Tibial nerve (tissue), 4 donors: Measurements from ENCODE around the gene RHEX. TPM values are rescaled to one million over a fixed set of nuclear protein-coding genes. Genes with fewer than 3 reads are reported as not detected.

Experiments used
- DNase-seq, 2 donors: peaks; one replicate each; pipeline ENCODE4 v3.0.0-alpha.2; 2019; ENCODE audit warnings: low spot score in 2 of 2
- H3K27ac ChIP-seq, 4 donors: fragments of 200-600 bp; sonication (generic) in 3 of 4; one replicate each; pipeline ENCODE4 v1.5.1; 2017 to 2019; ENCODE audit warnings: mild to moderate bottlenecking in 1 of 4
- H3K27me3 ChIP-seq, 2 donors: fragments of 200-600 bp; sonication (generic) in 1 of 2; one replicate each; pipeline versions ENCODE4 v1.5.1 to v1.6.0; 2017 to 2019
- H3K36me3 ChIP-seq, 3 donors: fragments of 200-600 bp; sonication (generic); one replicate each; pipeline ENCODE4 v1.5.1; 2018 to 2019
- H3K4me1 ChIP-seq, 4 donors: fragments of 200-600 bp; sonication (generic) in 3 of 4; one replicate each; pipeline ENCODE4 v1.5.1; 2017 to 2019
- H3K4me3 ChIP-seq, 4 donors: fragments of 200-600 bp; sonication (generic) in 3 of 4; one replicate each; pipeline ENCODE4 v1.5.1; 2017 to 2019; ENCODE audit warnings: mild to moderate bottlenecking in 1 of 4, moderate library complexity in 1 of 4
- H3K9me3 ChIP-seq, 4 donors: fragments of 200-600 bp; sonication (generic) in 3 of 4; one replicate each; pipeline ENCODE4 v1.5.1; 2017 to 2019
- CTCF ChIP-seq, 5 experiments: fragments of 200-600 bp in 3 of 5; fragments of 450-650 bp in 2 of 5; sonication (generic) in 3 of 5; IDR thresholded peaks; one replicate each; pipeline ENCODE4 v1.5.1; 2016 to 2019; ENCODE audit warnings: antibody characterized with exemption in 5 of 5, mild to moderate bottlenecking in 3 of 5, moderate library complexity in 2 of 5
- EP300 ChIP-seq, 2 donors: sonication (generic); formaldehyde crosslinking; IDR thresholded peaks; one replicate each; pipeline ENCODE4 v1.6.1; 2017; ENCODE audit warnings: antibody characterized with exemption in 2 of 2, mild to moderate bottlenecking in 1 of 2
- POLR2A ChIP-seq, 2 donors: fragments of 450-650 bp; IDR thresholded peaks; one replicate each; pipeline ENCODE4 v1.6.1; 2017; ENCODE audit warnings: antibody characterized with exemption in 2 of 2, mild to moderate bottlenecking in 2 of 2, moderate library complexity in 2 of 2
- WGBS, 2 donors: methylation state at CpG; one replicate each; pipeline ENCODE4 v1.1.5; 2018; 5-methylcytosine and 5-hydroxymethylcytosine counted together
- total RNA-seq, 4 donors: library from RNA; depleted of rRNA; stranded (reverse); fragments of >200 nt; gene quantifications; one replicate each; pipeline ENCODE4 v1.1.0, GENCODE V29; 2016

The RHEX gene
- total RNA-seq, 4 donors from 2014 or later, result 1.2 to 4.8 TPM; not detected in 2

- no peaks in the 10 kb centered on the region for H3K4me1 ChIP-seq
- WGBS, 2 donors, result 78 to 92% methylated on average over 2 of the region's 2 CpGs
- H3K9me3 ChIP-seq, result no peaks in the 10 kb centered on the region
- H3K36me3 ChIP-seq, result no peaks in the 10 kb centered on the region
- TF ChIP-seq CTCF (IDR thresholded peaks at IDR 0.05) (no peak), EP300 (IDR thresholded peaks at IDR 0.05) (no peak)
- DNase-seq, result no peak
- no peak overlapping the region for H3K27ac ChIP-seq
- H3K4me3 ChIP-seq, result no peak overlapping the region
- no peaks in the 10 kb centered on the region for H3K27me3 ChIP-seq
Measured at GRCh38 chr1:206108635-206109034, 55.7 kb downstream of the RHEX start.

GRCh38 chr1:206109718-206110117 is 56.7 kb downstream of the RHEX start:
- TF ChIP-seq POLR2A (IDR thresholded peaks at IDR 0.05) (no peak), EP300 (IDR thresholded peaks at IDR 0.05) (no peak), CTCF (IDR thresholded peaks at IDR 0.05) (no peak)
- no peaks in the 10 kb centered on the region for H3K36me3 ChIP-seq
- H3K27me3 ChIP-seq, result no peaks in the 10 kb centered on the region
- no peak overlapping the region for H3K4me3 ChIP-seq
- DNase-seq, result no peak
- no peak overlapping the region for H3K27ac ChIP-seq
- WGBS, 2 donors, result 91 to 94% methylated on average over 4 of the region's 4 CpGs
- H3K4me1 ChIP-seq, result no peaks in the 10 kb centered on the region
- no peaks in the 10 kb centered on the region for H3K9me3 ChIP-seq

GRCh38 chr1:206110161-206110560 is 57.2 kb downstream of the RHEX start:
- no peak overlapping the region for H3K27ac ChIP-seq

GRCh38 chr1:206110820-206111219 is 57.8 kb downstream of the RHEX start:
- H3K4me1 ChIP-seq, result no peaks in the 10 kb centered on the region
- H3K4me3 ChIP-seq, result no peak overlapping the region
- no peaks in the 10 kb centered on the region for H3K9me3 ChIP-seq
- H3K36me3 ChIP-seq, result no peaks in the 10 kb centered on the region
- no peak for DNase-seq
- TF ChIP-seq CTCF (IDR thresholded peaks at IDR 0.05), result no peak
- no peak for TF ChIP-seq POLR2A (IDR thresholded peaks at IDR 0.05)
- TF ChIP-seq EP300 (IDR thresholded peaks at IDR 0.05), result no peak
- H3K27me3 ChIP-seq, result no peaks in the 10 kb centered on the region
- WGBS, 2 donors, result 92 to 97% methylated on average over 3 of the region's 3 CpGs
- no peak overlapping the region for H3K27ac ChIP-seq

More at GRCh38 chr1:206110161-206110560, 57.2 kb downstream of the RHEX start:
- no peaks in the 10 kb centered on the region for H3K27me3 ChIP-seq
- no peak for TF ChIP-seq EP300 (IDR thresholded peaks at IDR 0.05)
- no peak for TF ChIP-seq POLR2A (IDR thresholded peaks at IDR 0.05)
- TF ChIP-seq CTCF (IDR thresholded peaks at IDR 0.05), result no peak
- 97% methylated on average over 7 to 15 of the region's 15 CpGs for whole genome bisulfite sequencing, 2 donors
- no peaks in the 10 kb centered on the region for H3K9me3 ChIP-seq
- H3K4me1 ChIP-seq, result no peaks in the 10 kb centered on the region
- no peak for DNase-seq
- H3K36me3 ChIP-seq, result no peaks in the 10 kb centered on the region
- H3K4me3 ChIP-seq, result no peak overlapping the region

GRCh38 chr1:206111271-206111927 is 58.4 kb downstream of the RHEX start:
- WGBS, 2 donors, result 82 to 88% methylated on average over 6 of the region's 6 CpGs
- Histone ChIP-seq H3K27me3 (peaks cover 0 to 2% of the 10 kb centered on the region in 2 donors), H3K9me3 (no peaks in the 10 kb centered on the region)

More at GRCh38 chr1:206111271-206111927, 58.4 kb downstream of the RHEX start:
- no peaks in the 10 kb centered on the region for H3K4me1 ChIP-seq
- TF ChIP-seq POLR2A (IDR thresholded peaks at IDR 0.05) (no peak), EP300 (IDR thresholded peaks at IDR 0.05) (no peak), CTCF (IDR thresholded peaks at IDR 0.05) (no peak)
- no peaks in the 10 kb centered on the region for H3K36me3 ChIP-seq
- no peak overlapping the region for H3K27ac ChIP-seq
- H3K4me3 ChIP-seq, result no peak overlapping the region
- DNase-seq, result no peak
